ENCODE data around the gene NELFB. TPM values are rescaled to one million over a fixed set of nuclear protein-coding genes. Genes with fewer than 3 reads are reported as not detected.
A peak's percentile ranks its signal among the peaks of the same experiment; 100 is the strongest.
"Not testable (repeated sequence)": the region's sequence is repeated elsewhere in the genome, so short reads cannot be mapped to it uniquely, and the experiment has no call there.

The NELFB gene
- total RNA-seq, 2 donors from 2014 or later: 57.6 to 58.4 TPM

GRCh38 chr9:137253717-137254623 is 1.2 kb upstream of the NELFB start:
- Mint-ChIP-seq H3K27ac (peak overlapping the region; percentile 84 to 85), H3K9me3 (no peaks in the 10 kb centered on the region), H3K36me3 (peaks cover 0 to 16% of the 10 kb centered on the region in 2 donors)
- no peak for ATAC-seq
- no peak for DNase-seq (ENCODE audit: low spot score in 2 of 2)

- ATAC-seq (peak; percentile 31 to 67), DNase-seq (ENCODE audit: low spot score in 2 of 2) (no peak)
- H3K36me3 Mint-ChIP-seq: peaks cover 0 to 16% of the 10 kb centered on the region in 2 donors
- H3K9me3 Mint-ChIP-seq: no peaks in the 10 kb centered on the region
- H3K27ac Mint-ChIP-seq: peak overlapping the region in 1 of 2 donors; percentile 77
Measured at GRCh38 chr9:137255448-137256114, 454 bp downstream of the NELFB start.

- ATAC-seq: no peak
- Mint-ChIP-seq H3K9me3 (no peaks in the 10 kb centered on the region), H3K36me3 (peaks cover 0 to 16% of the 10 kb centered on the region in 2 donors), H3K27ac (no peak overlapping the region)
- DNase-seq (ENCODE audit: low spot score in 2 of 2): no peak
Measured at GRCh38 chr9:137256362-137256761, 1.2 kb downstream of the NELFB start.

- ATAC-seq (no peak), DNase-seq (ENCODE audit: low spot score in 2 of 2) (no peak)
- Mint-ChIP-seq H3K27ac (no peak overlapping the region), H3K36me3 (peaks cover 0 to 16% of the 10 kb centered on the region in 2 donors), H3K9me3 (no peaks in the 10 kb centered on the region)
Measured at GRCh38 chr9:137256856-137257255, 1.7 kb downstream of the NELFB start.

- DNase-seq (ENCODE audit: low spot score in 2 of 2); H3K36me3 Mint-ChIP-seq; H3K9me3 Mint-ChIP-seq; ATAC-seq; H3K27ac Mint-ChIP-seq: not testable (repeated sequence)
Measured at GRCh38 chr9:137262173-137262908, 7.2 kb downstream of the NELFB start.

- ATAC-seq (no peak), DNase-seq (ENCODE audit: low spot score in 2 of 2) (no peak)
- Mint-ChIP-seq H3K36me3 (no peaks in the 10 kb centered on the region), H3K9me3 (no peaks in the 10 kb centered on the region), H3K27ac (no peak overlapping the region)
Measured at GRCh38 chr9:137262909-137263285, 7.8 kb downstream of the NELFB start.

GRCh38 chr9:137263506-137263905 is 8.4 kb downstream of the NELFB start:
- ATAC-seq (no peak), DNase-seq (ENCODE audit: low spot score in 2 of 2) (no peak)
- H3K9me3 Mint-ChIP-seq: no peaks in the 10 kb centered on the region
- H3K36me3 Mint-ChIP-seq: peaks cover 0 to 3% of the 10 kb centered on the region in 2 donors
- no peak overlapping the region for H3K27ac Mint-ChIP-seq

GRCh38 chr9:137264067-137264466 is 8.9 kb downstream of the NELFB start:
- ATAC-seq: no peak
- H3K27ac Mint-ChIP-seq: no peak overlapping the region
- H3K9me3 Mint-ChIP-seq: no peaks in the 10 kb centered on the region
- peaks cover 0 to 7% of the 10 kb centered on the region in 2 donors for H3K36me3 Mint-ChIP-seq
- no peak for DNase-seq (ENCODE audit: low spot score in 2 of 2)

GRCh38 chr9:137265496-137266161 is 10.5 kb downstream of the NELFB start:
- peaks cover 0 to 14% of the 10 kb centered on the region in 2 donors for H3K36me3 Mint-ChIP-seq
- no peak for DNase-seq (ENCODE audit: low spot score in 2 of 2)
- H3K9me3 Mint-ChIP-seq: no peaks in the 10 kb centered on the region
- no peak for ATAC-seq
- H3K27ac Mint-ChIP-seq: no peak overlapping the region

GRCh38 chr9:137266162-137266527 is 11.0 kb downstream of the NELFB start:
- H3K36me3 Mint-ChIP-seq: peaks cover 0 to 14% of the 10 kb centered on the region in 2 donors
- no peaks in the 10 kb centered on the region for H3K9me3 Mint-ChIP-seq
- ATAC-seq: no peak

GRCh38 chr9:137266585-137267453 is 11.7 kb downstream of the NELFB start:
- H3K9me3 Mint-ChIP-seq: no peaks in the 10 kb centered on the region

More at GRCh38 chr9:137266162-137266527, 11.0 kb downstream of the NELFB start:
- DNase-seq (ENCODE audit: low spot score in 2 of 2): no peak
- H3K27ac Mint-ChIP-seq: no peak overlapping the region

GRCh38 chr9:137267933-137268355 is 12.8 kb downstream of the NELFB start:
- no peak overlapping the region for H3K27ac Mint-ChIP-seq
- ATAC-seq: no peak
- DNase-seq (ENCODE audit: low spot score in 2 of 2): no peak
- peaks cover 0 to 14% of the 10 kb centered on the region in 2 donors for H3K36me3 Mint-ChIP-seq
- no peaks in the 10 kb centered on the region for H3K9me3 Mint-ChIP-seq

More at GRCh38 chr9:137266585-137267453, 11.7 kb downstream of the NELFB start:
- ATAC-seq (no peak), DNase-seq (ENCODE audit: low spot score in 2 of 2) (no peak)
- Mint-ChIP-seq H3K36me3 (peaks cover 0 to 14% of the 10 kb centered on the region in 2 donors), H3K27ac (no peak overlapping the region)

- DNase-seq (ENCODE audit: low spot score in 2 of 2): no peak
- peak overlapping the region in 1 of 2 donors; percentile 1 for H3K27ac Mint-ChIP-seq
Measured at GRCh38 chr9:137268538-137269201, 13.5 kb downstream of the NELFB start.

GRCh38 chr9:137269231-137269772 is 14.2 kb downstream of the NELFB start:
- DNase-seq (ENCODE audit: low spot score in 2 of 2) (no peak), ATAC-seq (no peak)
- Mint-ChIP-seq H3K27ac (no peak overlapping the region), H3K36me3 (peaks cover 0 to 14% of the 10 kb centered on the region in 2 donors), H3K9me3 (no peaks in the 10 kb centered on the region)

More at GRCh38 chr9:137268538-137269201, 13.5 kb downstream of the NELFB start:
- Mint-ChIP-seq H3K9me3 (no peaks in the 10 kb centered on the region), H3K36me3 (peaks cover 0 to 14% of the 10 kb centered on the region in 2 donors)
- no peak for ATAC-seq
